ENCODE measurements around the gene ATF6. TPM values are rescaled to one million over a fixed set of nuclear protein-coding genes. Genes with fewer than 3 reads are reported as not detected.

Gene ATF6
- total and polyA plus RNA-seq, 2 of the 8 experiments (the other 6 are each of a cell fraction or from before 2014, with no cell fraction given): 4.6 to 10.0 TPM

DNA sequence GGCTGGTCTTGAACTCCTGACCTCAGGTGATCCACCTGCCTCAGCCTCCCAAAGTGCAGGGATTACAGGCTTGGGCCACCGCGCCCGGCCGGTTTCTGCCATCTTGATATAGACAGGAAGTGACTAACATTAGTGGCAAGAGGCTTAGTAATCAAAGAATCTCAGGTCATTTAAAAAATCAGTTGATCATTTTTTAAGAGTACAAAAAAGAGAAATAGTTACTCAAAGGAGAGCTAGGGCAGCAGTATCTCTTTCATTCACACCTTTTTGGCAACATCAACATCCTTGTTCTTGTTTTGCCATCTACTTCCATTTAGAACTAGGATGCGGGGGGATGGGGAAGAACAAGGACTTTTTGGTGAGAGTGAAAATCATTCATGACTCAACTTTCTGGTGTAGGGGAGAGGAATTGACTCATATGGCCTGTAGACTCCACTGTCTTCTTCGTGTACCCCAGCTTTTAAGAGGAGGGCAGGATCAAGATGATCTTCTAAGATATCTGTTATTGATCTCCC lies 36.0 kb upstream of the ATF6 start (continued):
- TF ChIP-seq CREB1 (IDR thresholded peaks at IDR 0.05) (no peak), FOSL1 (IDR thresholded peaks at IDR 0.05; ENCODE audit: insufficient read depth, low read depth, low read length) (no peak), EZH2 (IDR thresholded peaks at IDR 0.05; ENCODE audit: low read depth, low read length, severe bottlenecking) (no peak), JUND (IDR thresholded peaks at IDR 0.05; ENCODE audit: low read length) (no peak), TBP (IDR thresholded peaks at IDR 0.05; ENCODE audit: low read depth, low read length) (no peak)

Measured in H1 (cell line).